ENCODE data around the gene SAG.

GRCh38 chr2:233288663-233289062 lies 19.0 kb upstream of the SAG start:
- TF ChIP-seq, protein P1, sequence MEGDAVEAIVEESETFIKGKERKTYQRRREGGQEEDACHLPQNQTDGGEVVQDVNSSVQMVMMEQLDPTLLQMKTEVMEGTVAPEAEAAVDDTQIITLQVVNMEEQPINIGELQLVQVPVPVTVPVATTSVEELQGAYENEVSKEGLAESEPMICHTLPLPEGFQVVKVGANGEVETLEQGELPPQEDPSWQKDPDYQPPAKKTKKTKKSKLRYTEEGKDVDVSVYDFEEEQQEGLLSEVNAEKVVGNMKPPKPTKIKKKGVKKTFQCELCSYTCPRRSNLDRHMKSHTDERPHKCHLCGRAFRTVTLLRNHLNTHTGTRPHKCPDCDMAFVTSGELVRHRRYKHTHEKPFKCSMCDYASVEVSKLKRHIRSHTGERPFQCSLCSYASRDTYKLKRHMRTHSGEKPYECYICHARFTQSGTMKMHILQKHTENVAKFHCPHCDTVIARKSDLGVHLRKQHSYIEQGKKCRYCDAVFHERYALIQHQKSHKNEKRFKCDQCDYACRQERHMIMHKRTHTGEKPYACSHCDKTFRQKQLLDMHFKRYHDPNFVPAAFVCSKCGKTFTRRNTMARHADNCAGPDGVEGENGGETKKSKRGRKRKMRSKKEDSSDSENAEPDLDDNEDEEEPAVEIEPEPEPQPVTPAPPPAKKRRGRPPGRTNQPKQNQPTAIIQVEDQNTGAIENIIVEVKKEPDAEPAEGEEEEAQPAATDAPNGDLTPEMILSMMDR (IDR thresholded peaks at IDR 0.05; ENCODE audit: low read depth, low read length, missing input control): no peak
- TF ChIP-seq SP1 (IDR thresholded peaks at IDR 0.05) (no peak), REST (IDR thresholded peaks at IDR 0.05) (no peak), EGR1 (IDR thresholded peaks at IDR 0.05; ENCODE audit: low read depth in 2 of 2) (no peak), RAD21 (IDR thresholded peaks at IDR 0.05) (no peak), FOXA1 (IDR thresholded peaks at IDR 0.05) (no peak), GABPA (IDR thresholded peaks at IDR 0.05 in 1 of 2, conservative IDR thresholded peaks at IDR 0.05 in 1 of 2) (no peak), ATF3 (IDR thresholded peaks at IDR 0.05) (no peak), HNF4G (IDR thresholded peaks at IDR 0.05) (no peak), YY1 (IDR thresholded peaks at IDR 0.05) (no peak), TAF1 (conservative IDR thresholded peaks at IDR 0.05) (no peak), RXRA (IDR thresholded peaks at IDR 0.05) (no peak), HNF4A (conservative IDR thresholded peaks at IDR 0.05) (no peak)

Data from liver (tissue), 3 donors.